B cell (primary cell): ENCODE results near the gene SYNE1. TPM values are rescaled to one million over a fixed set of nuclear protein-coding genes. Genes with fewer than 3 reads are reported as not detected.

Experiments
- ATAC-seq: fragments of 200-7000 bp; cut with Tn5 transposase; one replicate; pipeline ENCODE4 v1.10.0; 2021; ENCODE audit warnings: low read depth, mild to moderate bottlenecking, moderate number of reproducible peaks, moderate library complexity
- CTCF ChIA-PET: fragments of 350-600 bp; sonication (Branson Sonifier 250); formaldehyde crosslinking; loops from one replicate; lab custom pipeline; 2021; ENCODE audit warnings: antibody characterized with exemption, inconsistent platforms; lab: Charles Lee
- POLR2A ChIA-PET: fragments of 350-600 bp; sonication (Branson Sonifier 250); formaldehyde crosslinking; loops from one replicate; lab custom pipeline; 2021; ENCODE audit warnings: antibody characterized with exemption; lab: Charles Lee
- DNase-seq: peaks from one replicate; pipeline ENCODE4 v3.0.0; 2013
- H2AFZ ChIP-seq: 2 replicates; pipeline ENCODE4 v1.6.1; 2012; ENCODE audit warnings: mild to moderate bottlenecking, low read depth, low read length; ENCODE audit not compliant: insufficient read depth, poor library complexity, severe bottlenecking
- H3K27ac ChIP-seq, 2 donors: 1 replicate in 1 of 2; 2 replicates in 1 of 2; pipeline ENCODE4 v1.5.1; 2012 to 2013; ENCODE audit warnings: low read length in 2 of 2, mild to moderate bottlenecking in 2 of 2, moderate library complexity in 1 of 2
- H3K27me3 ChIP-seq, 4 experiments: fragments of 200-600 bp in 1 of 4; sonication (generic) in 1 of 4; replicated peaks in 1 of 4; 1 replicate in 2 of 4; 2 replicates in 2 of 4; pipeline versions ENCODE4 v1.6.1 to v1.7.0; 2013 to 2016; ENCODE audit warnings: low read length in 3 of 4, mild to moderate bottlenecking in 2 of 4, mixed read lengths in 1 of 4, moderate library complexity in 1 of 4; ENCODE audit not compliant: insufficient read depth in 4 of 4, control insufficient read depth in 3 of 4; ENCODE audit errors: control extremely low read depth in 1 of 4
- H3K36me3 ChIP-seq, 2 experiments: replicated peaks in 1 of 2; 1 replicate in 1 of 2; 2 replicates in 1 of 2; pipeline versions ENCODE4 v1.6.1 to v1.7.1; 2013; ENCODE audit warnings: low read length in 1 of 2; ENCODE audit not compliant: insufficient read depth in 2 of 2, control insufficient read depth in 1 of 2; ENCODE audit errors: control extremely low read depth in 1 of 2, extremely low read depth in 1 of 2
- H3K4me1 ChIP-seq, 2 donors: fragments of 200-600 bp in 1 of 2; sonication (generic) in 1 of 2; 1 replicate in 1 of 2; 2 replicates in 1 of 2; pipeline versions ENCODE4 v1.5.1 to v1.6.1; 2013 to 2017; ENCODE audit warnings: low read length in 2 of 2; ENCODE audit not compliant: control insufficient read depth in 2 of 2, insufficient read depth in 2 of 2
- H3K4me2 ChIP-seq: replicated peaks from 2 replicates; pipeline ENCODE3; 2012; ENCODE audit warnings: mild to moderate bottlenecking, low read depth, low read length; ENCODE audit not compliant: poor library complexity, severe bottlenecking
- H3K4me3 ChIP-seq, 5 experiments: fragments of 200-600 bp in 1 of 5; sonication (generic) in 1 of 5; 1 replicate in 3 of 5; 2 replicates in 2 of 5; pipeline versions ENCODE4 v1.5.1 to v1.7.0; 2011 to 2016; ENCODE audit warnings: low read length in 4 of 5, mild to moderate bottlenecking in 4 of 5, low read depth in 2 of 5, control low read depth in 1 of 5, moderate library complexity in 1 of 5; ENCODE audit not compliant: insufficient read depth in 1 of 5; ENCODE audit errors: control extremely low read depth in 1 of 5, extremely low read depth in 1 of 5
- H3K79me2 ChIP-seq: fragments of 200-600 bp; sonication (generic); one replicate; pipeline ENCODE4 v1.6.0; 2016; ENCODE audit warnings: low read length; ENCODE audit not compliant: control insufficient read depth, insufficient read depth
- H3K9ac ChIP-seq: fragments of 200-600 bp; sonication (generic); 2 replicates; pipeline ENCODE4 v1.6.1; 2017; ENCODE audit warnings: mild to moderate bottlenecking, low read length, moderate library complexity
- H3K9me3 ChIP-seq, 3 donors: one replicate each; pipeline versions ENCODE4 v1.6.1 to v1.7.1; 2013; ENCODE audit warnings: low read length in 2 of 3; ENCODE audit not compliant: control insufficient read depth in 2 of 3, insufficient read depth in 1 of 3; ENCODE audit errors: control extremely low read depth in 1 of 3
- H4K20me1 ChIP-seq: 2 replicates; pipeline ENCODE4 v1.6.0; 2012; ENCODE audit warnings: mild to moderate bottlenecking, low read length; ENCODE audit not compliant: insufficient read depth, control insufficient read depth, poor library complexity, severe bottlenecking
- H3K27ac Mint-ChIP-seq: one replicate; pipeline ENCODE4 v1.8.0; 2021; ENCODE audit warnings: mixed read lengths
- H3K27me3 Mint-ChIP-seq: one replicate; pipeline ENCODE4 v1.8.0; 2021; ENCODE audit warnings: mixed read lengths
- H3K4me1 Mint-ChIP-seq: one replicate; pipeline ENCODE4 v1.8.0; 2021; ENCODE audit warnings: mixed read lengths
- H3K4me3 Mint-ChIP-seq: one replicate; pipeline ENCODE4 v1.8.0; 2021; ENCODE audit warnings: mixed read lengths
- H3K9me3 Mint-ChIP-seq: one replicate; pipeline ENCODE4 v1.8.0; 2022; ENCODE audit warnings: mixed read lengths; ENCODE audit not compliant: insufficient read depth
- EZH2 ChIP-seq: IDR thresholded peaks from 2 replicates; pipeline ENCODE4 v1.6.1; 2012; ENCODE audit warnings: borderline replicate concordance, low read depth, mild to moderate bottlenecking, moderate library complexity, low read length; ENCODE audit not compliant: insufficient read depth, poor library complexity, severe bottlenecking
- WGBS: methylation state at CpG from one replicate; pipeline ENCODE4 v1.1.5; 2013; ENCODE audit warnings: missing lambda C conversion rate; ENCODE audit not compliant: insufficient coverage; 5-methylcytosine and 5-hydroxymethylcytosine counted together
- intact Hi-C: fragments of 100-400 bp; cut with micrococcal nuclease; formaldehyde crosslinking; loops from one replicate; pipeline ENCODE4 v1.10.0; 2022
- polyA plus RNA-seq: library from polyadenylated mRNA; depleted of rRNA; stranded (reverse); fragments of >200 nt; gene quantifications from 2 replicates; pipeline ENCODE4 v1.2.3, GENCODE V29; 2012
- total RNA-seq, 2 donors: library from RNA; stranded (reverse); fragments of 120-200 nt in 1 of 2; gene quantifications; 1 replicate in 1 of 2; 2 replicates in 1 of 2; pipeline versions ENCODE4 v1.2.3 to v1.2.4, GENCODE V29; 2013 to 2022
- TF ChIP-seq, protein P1 (sequence below): fragments of 200-600 bp; IDR thresholded peaks from one replicate; pipeline ENCODE4 v1.8.0; 2022; ENCODE audit warnings: antibody characterized with exemption, mild to moderate bottlenecking

Gene SYNE1
- total and polyA plus RNA-seq, 2 donors (not counting 1 experiment from before 2014, with no cell fraction given), result 49.2 to 108 TPM

DNA sequence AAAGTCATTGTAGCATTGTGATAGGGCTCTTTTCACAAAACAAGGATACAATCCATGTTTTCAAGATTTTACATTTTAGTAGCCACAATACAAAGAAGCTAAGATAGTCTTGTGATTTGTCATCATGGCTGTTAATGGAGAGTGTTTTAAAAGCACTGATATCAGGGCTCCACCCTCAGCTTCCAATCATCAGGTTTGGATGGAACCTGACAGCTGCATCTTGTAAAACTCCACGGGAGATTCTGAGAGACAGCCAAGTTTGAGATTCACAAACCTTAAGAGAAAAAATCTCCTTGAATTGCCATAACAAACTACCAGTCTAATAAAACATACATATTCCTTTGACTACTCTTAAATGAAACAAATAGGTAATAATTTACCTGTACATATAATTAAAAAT, 549.5 kb downstream of the SYNE1 start:
- no peaks in the 10 kb centered on the region for H4K20me1 ChIP-seq
- no peaks in the 10 kb centered on the region for H3K4me1 Mint-ChIP-seq
- DNase-seq (no peak), ATAC-seq (no peak)
- no peak overlapping the region for H3K4me2 ChIP-seq
- H3K9ac ChIP-seq, result no peak overlapping the region
- H3K27me3 Mint-ChIP-seq, result no peaks in the 10 kb centered on the region
- no peaks in the 10 kb centered on the region for H3K9me3 ChIP-seq
- H3K9me3 Mint-ChIP-seq, result no peaks in the 10 kb centered on the region
- ChIA-PET POLR2A (no interaction called here), CTCF (no interaction called here)
- no peaks in the 10 kb centered on the region for H3K27me3 ChIP-seq
- H3K36me3 ChIP-seq, result no peaks in the 10 kb centered on the region
- H3K4me3 ChIP-seq, result no peak overlapping the region
- no peak overlapping the region for H2AFZ ChIP-seq
- no peak overlapping the region for H3K27ac Mint-ChIP-seq
- H3K4me3 Mint-ChIP-seq, result no peak overlapping the region
- TF ChIP-seq EZH2, result no peak
- TF ChIP-seq, protein P1, sequence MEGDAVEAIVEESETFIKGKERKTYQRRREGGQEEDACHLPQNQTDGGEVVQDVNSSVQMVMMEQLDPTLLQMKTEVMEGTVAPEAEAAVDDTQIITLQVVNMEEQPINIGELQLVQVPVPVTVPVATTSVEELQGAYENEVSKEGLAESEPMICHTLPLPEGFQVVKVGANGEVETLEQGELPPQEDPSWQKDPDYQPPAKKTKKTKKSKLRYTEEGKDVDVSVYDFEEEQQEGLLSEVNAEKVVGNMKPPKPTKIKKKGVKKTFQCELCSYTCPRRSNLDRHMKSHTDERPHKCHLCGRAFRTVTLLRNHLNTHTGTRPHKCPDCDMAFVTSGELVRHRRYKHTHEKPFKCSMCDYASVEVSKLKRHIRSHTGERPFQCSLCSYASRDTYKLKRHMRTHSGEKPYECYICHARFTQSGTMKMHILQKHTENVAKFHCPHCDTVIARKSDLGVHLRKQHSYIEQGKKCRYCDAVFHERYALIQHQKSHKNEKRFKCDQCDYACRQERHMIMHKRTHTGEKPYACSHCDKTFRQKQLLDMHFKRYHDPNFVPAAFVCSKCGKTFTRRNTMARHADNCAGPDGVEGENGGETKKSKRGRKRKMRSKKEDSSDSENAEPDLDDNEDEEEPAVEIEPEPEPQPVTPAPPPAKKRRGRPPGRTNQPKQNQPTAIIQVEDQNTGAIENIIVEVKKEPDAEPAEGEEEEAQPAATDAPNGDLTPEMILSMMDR, result no peak
- H3K27ac ChIP-seq, result no peak overlapping the region
- H3K79me2 ChIP-seq, result no peaks in the 10 kb centered on the region
- H3K4me1 ChIP-seq, result no peaks in the 10 kb centered on the region
- intact Hi-C loops, result no loop called here
- no CpG with 5 or more reads among the region's 1 CpG for WGBS

GRCh38 chr6:152087096-152087495, 550.1 kb downstream of the SYNE1 start:
- Histone ChIP-seq H2AFZ (no peak overlapping the region), H3K4me2 (no peak overlapping the region), H3K4me1 (no peaks in the 10 kb centered on the region), H4K20me1 (no peaks in the 10 kb centered on the region), H3K9ac (no peak overlapping the region), H3K27me3 (no peaks in the 10 kb centered on the region), H3K9me3 (no peaks in the 10 kb centered on the region), H3K79me2 (no peaks in the 10 kb centered on the region), H3K36me3 (no peaks in the 10 kb centered on the region), H3K27ac (no peak overlapping the region), H3K4me3 (no peak overlapping the region)
- no peak overlapping the region for H3K27ac Mint-ChIP-seq
- ChIA-PET POLR2A (no interaction called here), CTCF (no interaction called here)
- DNase-seq (no peak), ATAC-seq (no peak)
- intact Hi-C loops, result no loop called here
- no peaks in the 10 kb centered on the region for H3K9me3 Mint-ChIP-seq
- TF ChIP-seq, protein P1, result no peak
- TF ChIP-seq EZH2, result no peak
- no peaks in the 10 kb centered on the region for H3K27me3 Mint-ChIP-seq
- no peaks in the 10 kb centered on the region for H3K4me1 Mint-ChIP-seq
- WGBS, result no CpG with 5 or more reads among the region's 2 CpGs
- H3K4me3 Mint-ChIP-seq, result no peak overlapping the region
